IMR-90 (cell line): ENCODE results near the gene VPS33B.

ENCODE experiments used
- BHLHE40 ChIP-seq: fragments of 150-350 bp; IDR thresholded peaks from 2 replicates; pipeline ENCODE4 v1.6.1; 2016; ENCODE audit warnings: mild to moderate bottlenecking, low read depth, low read length
- CEBPB ChIP-seq: IDR thresholded peaks from 2 replicates; pipeline ENCODE4 v1.6.1; 2012; ENCODE audit warnings: low read depth, low read length, improper control_type of control experiment
- CHD1 ChIP-seq: IDR thresholded peaks from 2 replicates; pipeline ENCODE4 v1.6.1; 2012; ENCODE audit warnings: low read depth, low read length, improper control_type of control experiment
- CTCF ChIP-seq: conservative IDR thresholded peaks from 2 replicates; pipeline ENCODE4 v1.5.1; 2012; ENCODE audit warnings: mild to moderate bottlenecking, low read depth, low read length, improper control_type of control experiment
- ELK1 ChIP-seq: fragments of 150-350 bp; IDR thresholded peaks from 2 replicates; pipeline ENCODE4 v1.6.1; 2016; ENCODE audit warnings: low read depth, mild to moderate bottlenecking, low read length, moderate library complexity, borderline replicate concordance
- MAFK ChIP-seq: IDR thresholded peaks from 2 replicates; pipeline ENCODE4 v1.6.1; 2012; ENCODE audit warnings: low read depth, low read length, improper control_type of control experiment
- MXI1 ChIP-seq: IDR thresholded peaks from 2 replicates; pipeline ENCODE4 v1.6.1; 2012; ENCODE audit warnings: low read depth, mild to moderate bottlenecking, low read length, moderate library complexity, borderline replicate concordance
- NFE2L2 ChIP-seq: fragments of 150-350 bp; IDR thresholded peaks from 2 replicates; pipeline ENCODE4 v1.6.1; 2016; ENCODE audit warnings: low read depth, mild to moderate bottlenecking, low read length
- POLR2A ChIP-seq: IDR thresholded peaks from 2 replicates; pipeline ENCODE4 v1.6.1; 2012; ENCODE audit warnings: mild to moderate bottlenecking, low read depth, low read length
- SMC3 ChIP-seq: fragments of 150-350 bp; IDR thresholded peaks from 2 replicates; pipeline ENCODE4 v1.6.1; 2016; ENCODE audit warnings: low read depth, mild to moderate bottlenecking, antibody characterized with exemption, low read length, moderate library complexity
- USF2 ChIP-seq: fragments of 150-350 bp; IDR thresholded peaks from 2 replicates; pipeline ENCODE4 v1.6.1; 2017; ENCODE audit warnings: mild to moderate bottlenecking, antibody characterized with exemption, low read length, low read depth

GRCh38 chr15:90957791-90958190 is 64.6 kb downstream of the VPS33B start:
- no peak for TF ChIP-seq USF2
- TF ChIP-seq MXI1 = no peak
- no peak for TF ChIP-seq CTCF
- no peak for TF ChIP-seq CEBPB
- no peak for TF ChIP-seq POLR2A
- TF ChIP-seq CHD1 = no peak
- no peak for TF ChIP-seq SMC3
- no peak for TF ChIP-seq BHLHE40
- TF ChIP-seq ELK1 = no peak
- no peak for TF ChIP-seq NFE2L2
- no peak for TF ChIP-seq MAFK
